GM10847 (cell line): ENCODE measurements around the gene BMP7.

Experiments used
- POLR2A ChIP-seq: IDR thresholded peaks from 2 replicates; pipeline ENCODE4 v1.6.1; 2011; ENCODE audit not compliant: insufficient read length; ENCODE audit errors: extremely low read depth

Gene BMP7

DNA sequence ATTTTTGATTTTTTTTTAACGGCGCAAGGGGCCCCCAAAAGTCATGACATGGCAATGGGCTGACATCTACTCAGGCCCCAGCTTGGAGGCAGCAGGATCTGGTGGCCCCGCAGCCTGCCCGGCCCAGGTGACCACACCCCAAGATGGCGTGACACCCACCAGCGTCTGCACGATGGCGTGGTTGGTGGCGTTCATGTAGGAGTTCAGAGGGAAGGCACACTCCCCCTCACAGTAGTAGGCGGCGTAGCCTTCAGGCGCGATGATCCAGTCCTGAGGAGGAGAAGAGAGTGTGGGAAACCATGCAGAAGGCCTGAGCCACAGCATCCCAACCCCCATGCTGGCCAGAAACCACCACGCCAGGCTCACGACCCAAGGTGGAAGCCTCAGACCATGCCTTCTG, 93.4 kb downstream of the BMP7 start:
- no peak for TF ChIP-seq POLR2A

DNA sequence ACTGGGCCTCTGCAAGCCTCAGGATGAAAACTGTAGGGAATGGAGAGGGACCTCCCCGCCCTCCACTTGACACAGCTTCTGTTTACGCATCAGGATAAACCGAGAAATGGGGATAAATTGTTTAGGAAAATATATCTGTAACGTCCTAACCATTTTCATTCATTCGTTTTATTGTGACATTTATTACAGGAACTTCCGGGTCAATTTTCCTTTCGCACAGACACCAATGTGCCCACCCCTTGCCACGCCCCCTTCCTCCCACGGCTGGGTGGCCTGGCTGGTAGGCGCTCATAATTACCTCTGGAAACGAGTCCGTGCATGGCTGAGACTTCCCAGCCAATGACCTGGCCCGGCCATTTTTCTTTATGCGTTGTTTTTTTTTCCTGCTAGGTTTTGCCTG, 96.1 kb downstream of the BMP7 start:
- TF ChIP-seq POLR2A: no peak

DNA sequence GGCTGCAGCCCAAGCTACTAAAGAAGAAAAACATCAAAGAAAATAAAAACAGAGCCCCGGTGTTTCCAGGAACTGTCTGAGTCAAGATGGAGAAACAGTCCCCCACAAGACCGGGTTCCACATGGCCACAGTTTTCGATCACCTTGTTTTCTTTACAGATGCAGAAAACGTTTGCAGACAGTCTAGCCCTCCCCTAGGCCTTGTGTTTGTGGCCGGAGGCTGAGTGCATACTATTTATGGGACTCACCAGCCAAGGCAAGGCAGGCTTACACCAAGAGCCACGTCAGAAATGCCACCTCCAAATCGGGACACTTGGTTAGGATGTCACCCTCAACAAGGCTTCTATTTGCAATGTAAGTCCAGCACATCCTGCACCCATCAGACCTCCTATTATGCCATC, 97.3 kb downstream of the BMP7 start:
- TF ChIP-seq POLR2A: no peak

DNA sequence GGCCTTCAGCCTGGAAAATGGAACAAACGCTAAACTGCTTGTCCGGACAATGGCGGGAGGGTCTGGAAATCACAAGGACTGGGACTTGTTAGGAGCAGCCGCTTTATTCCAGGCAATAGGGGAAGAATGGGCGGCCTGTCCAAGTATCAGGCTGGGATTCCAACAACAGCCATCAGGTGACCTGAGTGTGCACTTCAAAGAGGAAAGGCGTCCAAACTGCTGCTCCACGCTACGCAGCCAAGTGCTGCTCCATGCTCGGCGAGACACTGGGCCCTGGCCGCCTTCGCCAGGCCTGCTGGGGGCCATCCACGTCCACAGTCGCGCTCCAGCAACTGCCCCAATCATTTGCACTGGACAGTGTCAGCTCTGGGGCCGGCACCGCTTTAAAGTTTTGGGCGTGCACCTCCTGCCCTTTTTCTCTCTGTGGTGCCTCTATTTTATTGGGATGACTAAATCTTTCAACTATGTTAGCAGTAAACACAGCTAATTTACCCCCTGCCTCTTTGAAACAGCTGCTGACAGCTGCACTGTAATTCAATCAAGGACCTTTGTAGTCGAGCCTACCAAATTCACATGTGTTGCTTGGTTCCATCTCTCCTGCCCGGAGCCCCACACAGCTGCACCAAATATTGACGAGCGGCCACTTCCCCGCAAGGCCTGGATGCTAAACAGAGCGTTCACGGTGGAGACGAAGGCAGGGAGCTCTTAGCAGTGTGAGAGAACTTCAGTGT, 98.3 kb downstream of the BMP7 start:
- TF ChIP-seq POLR2A: no peak

DNA sequence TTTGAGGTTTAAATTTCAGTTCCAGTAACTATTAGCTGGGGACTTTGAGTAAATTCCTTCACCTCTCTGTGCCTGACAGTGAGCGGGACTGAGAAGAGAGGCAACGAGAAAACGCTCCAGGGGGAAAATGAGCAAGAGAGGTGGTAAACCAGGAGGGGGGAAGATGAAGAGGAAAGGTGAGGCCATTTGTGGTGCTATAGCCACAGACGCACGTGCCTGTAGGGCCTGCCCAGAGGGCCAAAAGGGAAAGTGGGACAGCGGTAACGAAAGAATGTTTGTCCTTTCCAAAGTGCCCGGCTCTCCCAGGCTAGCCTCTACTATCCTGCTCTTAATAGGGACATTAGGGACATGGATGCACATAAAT, 99.2 kb downstream of the BMP7 start:
- TF ChIP-seq POLR2A: no peak

DNA sequence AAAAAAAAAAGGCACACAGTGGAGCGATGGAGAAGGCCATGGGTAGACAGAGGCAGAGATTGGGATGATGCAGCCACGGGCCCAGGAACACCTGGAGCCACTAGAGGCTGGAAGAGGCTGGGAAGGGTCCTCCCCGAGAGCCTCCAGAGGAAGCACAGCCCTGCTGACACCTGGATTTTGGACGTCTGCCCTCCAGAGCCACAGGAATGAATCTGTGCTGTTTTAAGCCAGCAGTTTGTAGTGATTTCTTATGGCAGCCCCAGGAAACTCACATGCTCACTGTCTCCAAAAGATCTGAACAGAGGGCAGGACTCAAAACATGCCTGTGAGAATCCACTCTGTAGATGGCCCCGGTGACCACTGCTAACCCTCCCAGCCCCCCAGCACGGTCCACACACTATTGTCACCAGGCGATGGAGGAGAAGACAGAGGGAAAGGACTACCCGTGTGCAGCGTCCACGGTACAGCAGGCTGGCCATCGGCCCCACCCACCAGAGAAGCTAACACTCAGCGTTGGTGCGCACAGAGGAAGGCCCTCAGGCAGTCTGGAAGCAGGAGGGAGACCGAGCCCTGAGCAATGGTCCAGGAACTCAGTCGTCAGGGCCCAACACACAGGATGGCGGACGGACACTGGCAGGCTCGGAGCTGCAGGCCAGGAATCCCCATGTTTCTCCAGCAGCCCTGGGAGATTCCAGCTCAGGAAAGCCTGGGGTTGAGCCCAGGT, 99.7 kb downstream of the BMP7 start:
- TF ChIP-seq POLR2A: no peak

DNA sequence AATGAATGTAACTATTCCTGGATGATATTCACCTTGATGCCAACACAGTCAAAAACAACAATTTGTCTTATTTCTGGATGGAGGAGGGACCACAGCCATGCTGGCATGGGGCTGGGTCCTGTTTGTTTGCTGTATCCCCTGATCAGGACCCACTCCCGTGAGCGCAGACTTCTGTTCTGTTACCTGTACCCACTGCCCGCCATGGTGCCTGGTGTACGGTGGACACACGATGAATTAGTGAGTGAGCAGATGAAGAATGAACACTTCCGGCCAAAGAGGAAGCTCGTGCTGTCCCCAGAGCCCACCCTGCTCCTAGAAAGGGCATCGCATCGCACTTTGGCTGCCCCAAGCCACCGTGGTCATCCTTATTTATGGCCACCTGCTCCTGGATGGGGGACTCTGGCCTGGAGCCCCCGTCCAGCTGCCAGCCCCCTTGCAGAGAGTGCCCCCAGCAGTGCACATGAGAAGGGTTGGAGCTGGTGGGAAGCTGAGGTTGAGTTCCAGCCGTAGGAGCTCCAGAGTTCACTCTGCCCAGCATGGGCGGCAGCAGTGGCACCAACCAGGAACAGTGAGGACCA, 100.9 kb downstream of the BMP7 start:
- no peak for TF ChIP-seq POLR2A

DNA sequence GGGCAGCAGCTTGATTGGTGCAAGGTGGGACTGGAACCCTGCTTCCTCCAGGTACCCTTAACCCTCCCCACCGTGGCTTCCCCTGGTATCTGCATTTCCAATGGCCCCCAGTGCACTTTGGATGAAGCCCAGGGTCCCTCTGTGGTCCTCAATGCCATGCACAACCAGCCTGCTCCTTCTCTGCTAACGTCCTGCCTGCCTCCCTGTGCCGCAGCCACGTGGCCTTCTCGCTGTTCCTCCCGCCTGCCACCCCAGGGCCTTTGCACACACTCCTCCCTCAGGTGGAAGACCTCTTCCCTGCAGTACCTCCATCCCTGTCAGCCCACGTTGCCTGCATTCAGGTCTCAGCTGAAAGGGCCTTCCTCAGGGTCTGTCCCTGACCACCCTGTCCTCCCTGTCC, 101.6 kb downstream of the BMP7 start:
- TF ChIP-seq POLR2A: no peak

DNA sequence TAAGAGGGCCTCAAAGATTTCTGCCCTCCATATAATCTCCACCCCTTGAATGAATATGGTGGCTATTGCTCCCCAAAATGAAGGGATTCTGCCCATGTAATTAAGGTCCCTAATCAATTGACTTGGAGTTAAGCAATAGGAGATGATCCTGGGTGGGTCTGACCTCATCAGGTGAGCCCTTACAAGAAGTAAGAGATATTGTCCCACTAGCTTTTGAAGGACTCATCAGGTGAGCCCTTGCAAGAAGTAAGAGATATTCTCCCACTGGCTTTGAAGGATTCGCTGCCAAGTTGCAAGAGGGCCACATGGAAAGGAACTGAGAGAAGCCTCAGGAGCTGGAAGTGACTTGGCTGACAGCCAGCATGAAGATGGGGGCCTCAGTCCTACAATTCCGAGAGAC, 103.4 kb downstream of the BMP7 start:
- no peak for TF ChIP-seq POLR2A

DNA sequence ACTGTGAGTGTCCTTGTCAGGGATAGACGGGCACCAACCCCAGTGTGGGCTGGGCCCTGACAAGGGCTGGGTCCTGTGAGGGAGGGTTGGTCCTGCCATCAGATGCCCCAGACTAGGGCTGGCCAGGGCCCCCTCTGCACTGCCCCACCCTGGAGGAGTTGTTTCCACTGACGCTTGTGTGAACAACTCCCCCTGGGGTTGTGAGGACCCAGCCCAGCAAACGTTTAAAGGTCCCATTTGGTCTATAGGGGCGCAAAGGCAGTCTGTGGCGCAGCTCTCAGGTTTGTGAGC, 104.1 kb downstream of the BMP7 start:
- no peak for TF ChIP-seq POLR2A

DNA sequence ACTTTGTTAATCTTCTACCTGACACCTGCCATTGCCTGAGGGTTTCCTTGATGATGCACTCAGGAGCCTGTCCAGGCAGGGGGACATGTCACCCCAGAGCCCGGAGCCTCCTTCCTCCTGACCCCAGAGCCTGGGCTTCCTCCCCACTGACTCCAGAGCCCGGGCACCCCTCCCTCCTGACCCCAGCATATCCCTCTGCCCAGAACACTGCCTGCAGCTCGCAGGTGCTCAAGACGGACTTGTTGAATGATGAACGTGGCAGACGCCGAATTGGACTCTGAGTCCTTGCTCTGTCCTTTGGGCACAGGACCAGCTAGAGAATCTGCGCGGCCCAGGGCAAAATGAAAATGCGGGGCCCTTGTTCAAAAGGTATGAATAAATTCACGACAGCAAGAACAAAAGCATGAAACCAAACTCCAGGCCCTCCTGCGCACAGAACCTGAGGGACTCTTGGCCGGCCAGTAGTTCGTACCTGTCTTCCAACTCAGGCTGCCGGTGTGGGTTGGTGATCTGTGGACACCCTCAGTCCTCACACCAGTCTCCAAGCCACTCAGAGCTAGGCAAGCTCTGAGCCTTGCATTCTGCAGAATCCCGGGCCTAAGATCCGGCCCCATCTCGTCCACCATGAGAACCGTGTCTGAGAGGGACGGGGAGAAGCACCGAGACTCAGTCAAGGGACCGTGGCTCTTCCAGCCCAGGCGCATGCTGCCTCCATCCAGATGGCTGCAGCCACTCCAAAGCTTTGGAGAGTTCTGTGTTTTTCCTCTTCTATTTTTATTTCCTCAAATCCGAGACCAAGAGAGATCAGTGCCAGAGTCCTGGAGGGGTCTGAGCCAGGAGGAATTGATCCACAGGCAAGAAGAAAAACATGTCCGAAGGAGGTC, 104.7 kb downstream of the BMP7 start:
- no peak for TF ChIP-seq POLR2A

DNA sequence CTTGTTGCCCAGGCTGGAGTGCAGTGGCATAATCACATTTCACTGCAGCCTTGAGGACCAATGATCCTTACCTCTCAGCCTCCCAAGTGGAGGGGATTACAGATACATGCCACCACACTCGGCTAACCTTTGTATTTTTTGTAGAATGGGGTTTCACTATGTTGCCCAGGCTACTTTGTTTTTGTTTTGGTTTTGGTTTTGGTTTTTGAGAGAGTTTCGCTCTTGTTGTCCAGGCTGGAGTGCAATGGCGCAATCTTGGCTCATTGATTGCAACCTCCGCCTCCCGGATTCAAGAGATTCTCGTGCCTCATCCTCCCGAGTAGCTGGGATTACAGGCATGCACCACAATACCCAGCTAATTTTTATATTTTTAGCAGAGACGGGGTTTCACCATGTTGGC, 105.5 kb downstream of the BMP7 start:
- no peak for TF ChIP-seq POLR2A

DNA sequence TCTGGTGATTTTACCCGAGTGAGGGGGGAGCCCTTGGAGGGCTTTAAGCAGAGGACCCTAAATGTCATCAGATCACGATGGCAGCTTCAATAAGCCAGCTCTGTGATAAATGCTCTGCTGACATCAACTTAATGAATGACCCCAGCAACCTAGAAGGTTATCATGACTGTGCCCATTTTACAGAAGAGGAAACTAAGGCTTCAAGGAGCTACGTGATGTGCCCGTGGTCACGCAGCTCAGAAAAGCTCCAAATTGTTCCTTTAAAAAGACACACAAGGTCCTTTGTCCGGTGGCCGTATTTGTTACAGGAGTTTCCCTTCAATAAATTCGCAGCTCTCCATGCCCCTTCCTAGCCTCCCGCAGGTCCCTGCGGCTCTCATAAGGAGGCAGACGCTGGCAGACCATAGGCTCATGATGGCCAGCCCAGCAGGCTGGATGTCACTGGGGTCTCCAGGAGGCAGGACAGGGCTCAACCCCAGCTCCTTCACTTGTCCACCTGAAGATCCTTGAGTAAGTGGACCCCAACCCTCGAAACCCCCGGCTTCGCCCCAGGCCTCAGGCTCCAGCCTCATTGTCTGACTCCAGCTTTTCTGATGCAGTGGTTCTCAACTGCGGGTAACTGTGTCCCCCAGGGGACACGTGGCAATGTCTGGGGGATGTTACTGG, 106.4 kb downstream of the BMP7 start:
- no peak for TF ChIP-seq POLR2A

DNA sequence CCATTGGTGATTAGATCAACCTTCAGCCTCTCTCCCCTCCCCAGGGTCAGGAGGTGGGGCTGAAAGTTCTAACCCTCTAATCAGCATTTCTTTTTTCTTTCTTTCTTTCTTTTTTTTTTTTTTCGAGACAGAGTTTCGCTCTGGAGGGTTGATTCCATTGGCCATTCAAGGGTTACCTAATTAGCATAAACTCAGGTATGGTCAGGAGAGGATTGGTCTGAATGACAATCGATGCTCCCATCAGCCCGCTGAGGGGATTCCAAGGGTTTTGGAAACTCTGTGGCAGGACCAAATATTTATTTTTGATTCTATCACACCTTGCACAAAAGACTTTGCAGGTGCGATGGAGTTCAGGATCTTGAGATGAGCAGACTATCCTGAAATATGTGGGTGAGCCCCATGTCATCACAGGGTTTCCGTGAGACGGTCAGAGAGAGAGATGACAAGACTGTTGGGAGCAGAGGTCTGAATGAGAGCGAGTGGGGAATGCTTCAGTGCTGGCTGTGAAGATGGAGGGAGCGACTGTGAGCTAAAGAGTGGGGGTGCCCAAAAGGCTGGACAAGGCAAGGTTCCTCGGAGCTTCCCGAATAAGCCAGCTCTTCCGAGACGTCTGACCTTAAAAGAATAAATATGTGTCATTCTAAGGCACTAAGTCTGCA, 107.1 kb downstream of the BMP7 start:
- no peak for TF ChIP-seq POLR2A

DNA sequence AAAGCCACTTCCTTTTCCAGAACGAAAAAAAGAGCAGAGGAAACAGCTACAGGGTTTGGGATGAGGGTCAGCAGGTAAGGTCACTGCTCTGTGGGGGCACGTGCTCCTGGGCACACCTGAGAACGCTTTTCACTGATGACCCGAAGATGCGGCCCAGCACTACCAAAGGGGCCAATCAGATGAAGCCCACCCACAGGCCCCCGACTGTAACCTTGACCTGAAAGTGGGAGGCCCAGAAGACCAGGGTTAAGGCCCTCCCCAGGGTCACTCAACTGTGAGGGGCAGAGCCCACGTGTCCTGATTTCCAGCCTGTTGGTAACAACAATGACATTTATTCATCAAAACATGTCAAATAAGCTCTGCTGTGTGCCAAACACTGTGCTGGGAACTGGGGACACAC, 108.0 kb downstream of the BMP7 start:
- TF ChIP-seq POLR2A: no peak
